Immature natural killer cell (primary cell): ENCODE data around the gene ST6GALNAC6. TPM values are rescaled to one million over a fixed set of nuclear protein-coding genes. Genes with fewer than 3 reads are reported as not detected.
"Not testable (repeated sequence)": the region's sequence is repeated elsewhere in the genome, so short reads cannot be mapped to it uniquely, and the experiment has no call there.

Source experiments
- DNase-seq, 3 donors: peaks; one replicate each; pipeline ENCODE4 v3.0.0; 2022; ENCODE audit warnings: mixed read lengths in 1 of 3
- H3K27ac Mint-ChIP-seq, 6 donors: one replicate each; pipeline ENCODE4 v1.8.0; 2020; ENCODE audit warnings: mixed read lengths in 6 of 6, mild to moderate bottlenecking in 5 of 6, inconsistent platforms in 4 of 6, moderate library complexity in 3 of 6
- H3K27me3 Mint-ChIP-seq, 3 donors: one replicate each; pipeline ENCODE4 v1.8.0; 2020 to 2021; ENCODE audit warnings: low read depth in 3 of 3, mild to moderate bottlenecking in 3 of 3, mixed read lengths in 3 of 3, moderate library complexity in 3 of 3, inconsistent platforms in 1 of 3
- H3K36me3 Mint-ChIP-seq, 3 donors: one replicate each; pipeline ENCODE4 v1.8.0; 2020; ENCODE audit warnings: mixed read lengths in 3 of 3, inconsistent platforms in 2 of 3, mild to moderate bottlenecking in 2 of 3
- H3K4me1 Mint-ChIP-seq, 2 donors: one replicate each; pipeline ENCODE4 v1.8.0; 2020; ENCODE audit warnings: inconsistent platforms in 2 of 2, mild to moderate bottlenecking in 2 of 2, mixed read lengths in 2 of 2, moderate library complexity in 1 of 2
- H3K4me3 Mint-ChIP-seq, 5 donors: one replicate each; pipeline ENCODE4 v1.8.0; 2020; ENCODE audit warnings: mild to moderate bottlenecking in 5 of 5, mixed read lengths in 5 of 5, inconsistent platforms in 3 of 5, moderate library complexity in 3 of 5
- H3K9me3 Mint-ChIP-seq, 6 donors: one replicate each; pipeline ENCODE4 v1.8.0; 2020; ENCODE audit warnings: mild to moderate bottlenecking in 6 of 6, mixed read lengths in 6 of 6, inconsistent platforms in 4 of 6, moderate library complexity in 3 of 6
- polyA plus RNA-seq, 3 donors: library from polyadenylated mRNA; unstranded; fragments of 300-500 nt; fragmentation: Illumina TruSeq; gene quantifications; one replicate each; pipeline ENCODE4 v1.2.3, GENCODE V29; 2021

Gene ST6GALNAC6
- polyA plus RNA-seq, 3 donors from 2014 or later = 84.0 to 97.8 (median 94.1) TPM

- Mint-ChIP-seq H3K9me3 (peaks cover 0 to 3% (median 0%) of the 10 kb centered on the region in 6 donors), H3K4me1 (peaks cover 20 to 31% of the 10 kb centered on the region in 2 donors), H3K27me3 (peaks cover 0 to 1% (median 0%) of the 10 kb centered on the region in 3 donors), H3K36me3 (peaks cover 35 to 50% (median 36%) of the 10 kb centered on the region in 3 donors), H3K27ac (peak overlapping the region in 1 of 6 donors; percentile 17), H3K4me3 (no peak overlapping the region)
- no peak for DNase-seq
Measured at GRCh38 chr9:127890053-127890452, 9.3 kb downstream of the ST6GALNAC6 start.

GRCh38 chr9:127887792-127888191 lies 11.6 kb downstream of the ST6GALNAC6 start:
- no peak overlapping the region for H3K4me3 Mint-ChIP-seq
- DNase-seq = no peak
- peaks cover 26 to 28% of the 10 kb centered on the region in 2 donors for H3K4me1 Mint-ChIP-seq
- peaks cover 0 to 3% (median 0%) of the 10 kb centered on the region in 6 donors for H3K9me3 Mint-ChIP-seq
- H3K27me3 Mint-ChIP-seq = peaks cover 0 to 4% (median 2%) of the 10 kb centered on the region in 3 donors
- H3K36me3 Mint-ChIP-seq = peaks cover 15 to 27% (median 19%) of the 10 kb centered on the region in 3 donors
- peak overlapping the region in 2 of 6 donors; percentile 13 to 24 for H3K27ac Mint-ChIP-seq

GRCh38 chr9:127886401-127886972 lies 12.9 kb downstream of the ST6GALNAC6 start:
- peaks cover 0 to 1% (median 0%) of the 10 kb centered on the region in 6 donors for H3K9me3 Mint-ChIP-seq
- H3K4me3 Mint-ChIP-seq = no peak overlapping the region
- peaks cover 7 to 19% (median 13%) of the 10 kb centered on the region in 3 donors for H3K36me3 Mint-ChIP-seq
- H3K27ac Mint-ChIP-seq = peak overlapping the region in 1 of 6 donors; percentile 48
- peaks cover 19 to 24% of the 10 kb centered on the region in 2 donors for H3K4me1 Mint-ChIP-seq
- no peak for DNase-seq
- peaks cover 0 to 4% (median 2%) of the 10 kb centered on the region in 3 donors for H3K27me3 Mint-ChIP-seq

DNA sequence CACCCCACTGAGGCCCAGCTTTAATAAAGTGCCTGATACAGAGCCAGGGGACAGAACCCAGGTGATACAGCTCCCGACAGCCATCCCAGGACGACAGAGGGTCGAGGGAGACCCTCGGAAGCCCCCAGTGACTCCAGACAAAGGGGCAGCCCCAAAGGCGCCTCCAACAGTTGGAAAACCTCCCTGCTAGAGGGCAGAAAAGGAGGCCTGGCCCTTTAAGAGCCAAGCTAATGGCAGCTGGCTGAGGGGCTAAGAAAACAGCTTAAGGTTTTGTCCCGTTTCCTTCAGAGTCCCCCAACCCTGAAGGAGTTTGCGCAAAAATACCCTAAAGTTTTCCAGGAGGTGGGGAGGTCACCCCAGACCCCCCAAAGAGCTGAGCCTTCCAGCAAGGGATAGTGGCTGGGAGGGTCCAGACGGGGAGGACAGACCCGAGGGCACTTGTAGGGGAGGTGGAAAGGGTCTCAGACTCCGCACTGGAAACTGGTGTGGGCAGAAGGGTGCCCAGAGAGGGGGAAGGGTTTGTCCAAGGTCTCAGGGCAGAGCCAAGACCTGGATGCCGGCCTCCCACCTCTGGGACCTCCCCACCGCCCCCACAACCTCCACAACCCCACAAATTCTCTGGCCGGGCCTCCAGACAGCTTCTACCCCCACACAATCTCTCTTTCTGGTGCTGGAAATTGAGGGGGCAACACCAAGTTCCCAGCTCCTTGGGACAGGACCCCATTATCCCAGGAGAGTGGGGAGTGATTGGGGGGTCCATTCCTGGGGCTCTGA lies 13.7 kb downstream of the ST6GALNAC6 start:
- peak overlapping the region in 1 of 6 donors; percentile 36 for H3K27ac Mint-ChIP-seq
- H3K36me3 Mint-ChIP-seq = peaks cover 5 to 12% (median 10%) of the 10 kb centered on the region in 3 donors
- no peak overlapping the region for H3K4me3 Mint-ChIP-seq
- H3K9me3 Mint-ChIP-seq = no peaks in the 10 kb centered on the region
- H3K27me3 Mint-ChIP-seq = peaks cover 0 to 4% (median 2%) of the 10 kb centered on the region in 3 donors
- DNase-seq = no peak
- H3K4me1 Mint-ChIP-seq = peaks cover 14 to 24% of the 10 kb centered on the region in 2 donors

- Mint-ChIP-seq H3K36me3 (peaks cover under 1 to 10% (median 8%) of the 10 kb centered on the region in 3 donors), H3K4me1 (peaks cover 14 to 20% of the 10 kb centered on the region in 2 donors), H3K9me3 (no peaks in the 10 kb centered on the region), H3K4me3 (no peak overlapping the region), H3K27me3 (peaks cover 0 to 4% (median 2%) of the 10 kb centered on the region in 3 donors), H3K27ac (peak overlapping the region in 5 of 6 donors; percentile 64 to 84 (median 76))
- no peak for DNase-seq
Measured at GRCh38 chr9:127884976-127885490, 14.4 kb downstream of the ST6GALNAC6 start.

DNA sequence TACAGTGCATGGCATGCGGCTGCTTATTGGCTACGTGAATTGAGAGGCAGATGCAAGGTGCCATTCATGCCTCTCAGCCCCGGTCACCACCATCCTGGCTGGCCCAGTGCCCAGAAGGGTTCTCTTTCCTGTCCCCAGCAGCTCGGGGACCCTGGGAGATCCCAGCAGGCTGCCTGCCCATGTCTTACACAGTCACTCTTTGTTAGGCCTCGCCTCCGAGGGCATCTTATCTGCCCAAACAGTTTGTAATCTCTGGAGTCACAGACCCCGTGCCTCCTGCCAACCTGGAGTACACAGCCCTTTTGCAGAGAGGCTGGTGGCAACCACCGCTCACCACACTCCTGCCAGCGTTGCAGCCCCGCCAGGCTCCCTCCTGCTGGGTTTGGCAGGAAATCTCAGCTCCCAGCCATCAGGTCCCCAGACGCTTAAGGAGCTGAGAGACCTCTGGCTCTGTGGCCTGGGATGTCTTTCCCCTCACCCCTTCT lies 14.9 kb downstream of the ST6GALNAC6 start:
- H3K4me1 Mint-ChIP-seq = peaks cover 14 to 19% of the 10 kb centered on the region in 2 donors
- H3K27ac Mint-ChIP-seq = peak overlapping the region; percentile 64 to 87 (median 76)
- no peaks in the 10 kb centered on the region for H3K9me3 Mint-ChIP-seq
- peak overlapping the region in 1 of 5 donors; percentile 38 for H3K4me3 Mint-ChIP-seq
- peak in 1 of 3 donors; percentile 21 for DNase-seq
- peaks cover 0 to 10% (median 7%) of the 10 kb centered on the region in 3 donors for H3K36me3 Mint-ChIP-seq
- H3K27me3 Mint-ChIP-seq = peaks cover 0 to 4% (median 2%) of the 10 kb centered on the region in 3 donors

GRCh38 chr9:127883959-127884358 lies 15.4 kb downstream of the ST6GALNAC6 start:
- Mint-ChIP-seq H3K27me3 (peaks cover under 1 to 5% (median 2%) of the 10 kb centered on the region in 3 donors), H3K36me3 (peaks cover 0 to 10% (median 7%) of the 10 kb centered on the region in 3 donors), H3K27ac (peak overlapping the region; percentile 52 to 87 (median 76)), H3K4me1 (peaks cover 15 to 21% of the 10 kb centered on the region in 2 donors), H3K4me3 (no peak overlapping the region), H3K9me3 (no peaks in the 10 kb centered on the region)
- no peak for DNase-seq

DNA sequence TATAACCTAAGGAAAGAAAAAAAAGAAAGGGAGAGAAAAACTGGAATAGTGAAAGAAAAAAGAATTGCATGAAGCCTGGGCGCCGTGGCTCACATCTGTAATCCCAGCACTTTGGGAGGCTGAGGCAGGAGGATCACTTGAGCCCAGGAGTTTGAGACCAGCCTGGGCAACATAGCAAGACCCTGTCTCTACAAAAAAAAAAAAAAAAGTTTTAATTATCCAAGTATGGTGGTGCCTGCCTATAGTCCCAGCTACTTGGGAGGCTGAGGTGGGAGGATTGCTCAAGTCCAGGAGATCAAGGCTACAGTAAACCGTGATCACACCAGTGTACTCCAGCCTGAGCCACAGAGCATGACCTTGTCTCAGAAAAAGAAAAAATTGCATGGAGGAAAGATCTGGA lies 17.7 kb downstream of the ST6GALNAC6 start:
- H3K27ac Mint-ChIP-seq = peak overlapping the region in 2 of 6 donors; percentile 13 to 28

GRCh38 chr9:127880143-127880542 lies 19.3 kb downstream of the ST6GALNAC6 start:
- peaks cover 2 to 9% (median 2%) of the 10 kb centered on the region in 3 donors for H3K27me3 Mint-ChIP-seq
- H3K4me1 Mint-ChIP-seq = peaks cover 25 to 27% of the 10 kb centered on the region in 2 donors
- no peak overlapping the region for H3K4me3 Mint-ChIP-seq
- H3K27ac Mint-ChIP-seq = no peak overlapping the region
- DNase-seq = no peak
- H3K9me3 Mint-ChIP-seq = no peaks in the 10 kb centered on the region
- H3K36me3 Mint-ChIP-seq = peaks cover 3 to 6% (median 4%) of the 10 kb centered on the region in 3 donors

More for the DNA sequence above, 17.7 kb downstream of the ST6GALNAC6 start:
- not testable (repeated sequence) for DNase-seq, H3K36me3 Mint-ChIP-seq, H3K9me3 Mint-ChIP-seq, H3K27me3 Mint-ChIP-seq, H3K4me3 Mint-ChIP-seq
- peaks cover 26 to 27% of the 10 kb centered on the region in 2 donors for H3K4me1 Mint-ChIP-seq

- no peaks in the 10 kb centered on the region for H3K9me3 Mint-ChIP-seq
- no peak for DNase-seq
Measured at GRCh38 chr9:127878652-127879390, 20.6 kb downstream of the ST6GALNAC6 start.

DNA sequence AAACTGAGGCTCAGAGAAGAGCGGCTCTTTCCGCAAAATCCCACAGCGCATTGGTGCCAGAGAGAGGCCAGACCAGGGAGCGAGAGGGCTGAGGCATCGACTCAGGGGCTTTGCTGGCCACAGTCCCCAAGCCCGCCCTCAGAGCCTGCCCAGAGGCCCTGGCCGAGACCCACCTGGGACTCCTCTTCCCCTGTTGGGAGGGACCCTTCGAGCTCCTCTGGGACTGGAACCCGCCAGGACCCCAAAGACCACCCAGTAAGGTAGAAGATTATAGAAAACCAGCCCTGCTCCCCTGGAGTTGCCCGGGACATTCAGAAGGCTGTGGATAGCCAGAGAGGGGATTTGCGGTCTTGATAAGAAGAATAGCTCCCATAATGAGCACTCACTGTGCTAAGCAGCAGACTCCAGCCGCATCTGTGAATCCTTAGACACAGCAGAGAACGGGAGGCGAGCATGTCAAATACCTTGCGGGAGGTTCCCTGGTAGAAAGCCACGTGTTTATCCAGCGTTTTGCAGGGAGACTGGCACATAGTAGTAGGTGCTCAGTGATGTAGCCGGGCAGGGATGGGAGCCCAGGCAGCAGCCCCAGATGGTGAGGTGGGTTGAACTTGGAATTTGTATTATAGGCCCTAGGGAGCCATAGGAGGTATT lies 21.3 kb downstream of the ST6GALNAC6 start:
- peak overlapping the region in 3 of 6 donors; percentile 11 to 61 (median 30) for H3K27ac Mint-ChIP-seq
- no peak overlapping the region for H3K4me3 Mint-ChIP-seq
- DNase-seq = no peak
- H3K4me1 Mint-ChIP-seq = peaks cover 13% of the 10 kb centered on the region in 2 donors
- no peaks in the 10 kb centered on the region for H3K9me3 Mint-ChIP-seq
- peaks cover 0 to 6% (median 3%) of the 10 kb centered on the region in 3 donors for H3K36me3 Mint-ChIP-seq
- peaks cover 0 to 5% (median 2%) of the 10 kb centered on the region in 3 donors for H3K27me3 Mint-ChIP-seq

More at GRCh38 chr9:127878652-127879390, 20.6 kb downstream of the ST6GALNAC6 start:
- Mint-ChIP-seq H3K4me1 (peaks cover 13 to 14% of the 10 kb centered on the region in 2 donors), H3K4me3 (no peak overlapping the region), H3K36me3 (peaks cover 0 to 6% (median 3%) of the 10 kb centered on the region in 3 donors), H3K27me3 (peaks cover 0 to 5% (median 2%) of the 10 kb centered on the region in 3 donors), H3K27ac (peak overlapping the region in 4 of 6 donors; percentile 30 to 61 (median 34))

- Mint-ChIP-seq H3K27me3 (peaks cover 0 to 5% (median 2%) of the 10 kb centered on the region in 3 donors), H3K4me1 (peaks cover 11 to 13% of the 10 kb centered on the region in 2 donors)
Measured at GRCh38 chr9:127877566-127877998, 21.8 kb downstream of the ST6GALNAC6 start, which contains the start of gene AK1. AK1 (minus strand) TSS chr9:127877675; CDS start chr9:127874617, 3,058 bp downstream.

More at GRCh38 chr9:127877566-127877998, 21.8 kb downstream of the ST6GALNAC6 start, which contains the start of gene AK1:
- Mint-ChIP-seq H3K27ac (peak within 1 kb of the TSS in 3 of 6 donors; percentile 30 to 62 (median 61)), H3K9me3 (no peaks in the 10 kb centered on the region), H3K4me3 (peak within 1 kb of the TSS in 2 of 5 donors; percentile 15 to 46), H3K36me3 (peaks cover 0 to 6% (median 3%) of the 10 kb centered on the region in 3 donors)
- no peak for DNase-seq
